ENCODE data around the gene CSE1L.
"Not testable (repeated sequence)": the region's sequence is repeated elsewhere in the genome, so short reads cannot be mapped to it uniquely, and the experiment has no call there.

Gene CSE1L

GRCh38 chr20:49132995-49133478 lies 86.9 kb downstream of the CSE1L start:
- DNase-seq (ENCODE audit: low read depth in 2 of 2) = no peak

- DNase-seq (ENCODE audit: low read depth in 2 of 2) = no peak
Measured at GRCh38 chr20:49133571-49133970, 87.5 kb downstream of the CSE1L start.

- not testable (repeated sequence) for DNase-seq (ENCODE audit: low read depth in 2 of 2)
Measured at GRCh38 chr20:49134797-49135196, 88.7 kb downstream of the CSE1L start.

- DNase-seq (ENCODE audit: low read depth in 2 of 2) = no peak
Measured at GRCh38 chr20:49136817-49137571, 90.9 kb downstream of the CSE1L start.

- DNase-seq (ENCODE audit: low read depth in 2 of 2) = no peak
Measured at GRCh38 chr20:49138431-49138830, 92.3 kb downstream of the CSE1L start.

- DNase-seq (ENCODE audit: low read depth in 2 of 2) = no peak
Measured at GRCh38 chr20:49140411-49140810, 94.3 kb downstream of the CSE1L start.

GRCh38 chr20:49140834-49141233 lies 94.7 kb downstream of the CSE1L start:
- no peak for DNase-seq (ENCODE audit: low read depth in 2 of 2)
